Activated naive CD4-positive, alpha-beta T cell treated with anti-CD3 and anti-CD28 coated beads, Interleukin-2, amount 50 U/mL, for 72 hours (primary cell): Measurements from ENCODE around the gene ZNF581. TPM values are rescaled to one million over a fixed set of nuclear protein-coding genes. Genes with fewer than 3 reads are reported as not detected.

Experiments
- ATAC-seq, 2 donors: fragments of 150-1000 bp; cut with Tn5 transposase; 2 replicates each; pipeline ENCODE4 v1.10.0; 2021; ENCODE audit warnings: mild to moderate bottlenecking in 2 of 2, moderate library complexity in 2 of 2
- DNase-seq, 2 donors: peaks; one replicate each; pipeline ENCODE4 v3.0.0; 2021 to 2022; ENCODE audit warnings: low spot score in 2 of 2
- H3K27ac Mint-ChIP-seq, 2 donors: one replicate each; pipeline ENCODE4 v1.8.0; 2022; ENCODE audit warnings: mild to moderate bottlenecking in 2 of 2, mixed read lengths in 2 of 2
- H3K36me3 Mint-ChIP-seq, 2 donors: one replicate each; pipeline ENCODE4 v1.8.0; 2022; ENCODE audit warnings: mixed read lengths in 2 of 2
- H3K9me3 Mint-ChIP-seq, 2 donors: one replicate each; pipeline ENCODE4 v1.8.0; 2022; ENCODE audit warnings: mixed read lengths in 2 of 2
- total RNA-seq, 2 donors: library from RNA; stranded (reverse); gene quantifications; one replicate each; pipeline ENCODE4 v1.2.3, GENCODE V29; 2022

ZNF581 gene
- total RNA-seq, 2 donors from 2014 or later: 39.9 to 40.0 TPM

DNA sequence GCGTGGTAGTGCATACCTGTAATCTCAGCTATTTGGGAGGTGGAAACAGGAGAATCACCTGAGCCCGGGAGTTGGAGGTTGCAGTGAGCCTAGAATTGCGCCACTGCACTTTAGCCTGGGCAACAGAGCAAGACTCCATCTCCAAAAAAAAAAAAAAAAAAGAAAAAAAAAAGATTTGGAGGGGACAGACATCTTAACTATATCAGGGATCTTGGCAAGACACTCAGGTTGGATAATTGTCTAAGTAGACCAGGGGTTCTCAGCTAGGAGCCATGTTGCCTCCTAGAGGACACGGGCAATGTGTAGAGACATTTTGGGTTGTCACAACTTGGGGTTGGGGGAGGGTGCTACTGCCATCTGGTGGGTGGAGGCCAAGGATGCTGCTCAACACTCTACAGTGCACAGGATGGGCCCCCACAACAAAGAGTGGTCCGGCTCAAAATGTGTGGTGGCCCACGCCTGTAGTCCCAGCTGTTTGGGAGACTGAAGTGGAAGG lies 4.5 kb upstream of the ZNF581 start:
- DNase-seq (peak in 1 of 2 donors; percentile 67), ATAC-seq (no peak)
- Mint-ChIP-seq H3K36me3 (peaks cover 35 to 62% of the 10 kb centered on the region in 2 donors), H3K9me3 (peaks cover 4% of the 10 kb centered on the region in 2 donors), H3K27ac (peak overlapping the region in 1 of 2 donors; percentile 51)

DNA sequence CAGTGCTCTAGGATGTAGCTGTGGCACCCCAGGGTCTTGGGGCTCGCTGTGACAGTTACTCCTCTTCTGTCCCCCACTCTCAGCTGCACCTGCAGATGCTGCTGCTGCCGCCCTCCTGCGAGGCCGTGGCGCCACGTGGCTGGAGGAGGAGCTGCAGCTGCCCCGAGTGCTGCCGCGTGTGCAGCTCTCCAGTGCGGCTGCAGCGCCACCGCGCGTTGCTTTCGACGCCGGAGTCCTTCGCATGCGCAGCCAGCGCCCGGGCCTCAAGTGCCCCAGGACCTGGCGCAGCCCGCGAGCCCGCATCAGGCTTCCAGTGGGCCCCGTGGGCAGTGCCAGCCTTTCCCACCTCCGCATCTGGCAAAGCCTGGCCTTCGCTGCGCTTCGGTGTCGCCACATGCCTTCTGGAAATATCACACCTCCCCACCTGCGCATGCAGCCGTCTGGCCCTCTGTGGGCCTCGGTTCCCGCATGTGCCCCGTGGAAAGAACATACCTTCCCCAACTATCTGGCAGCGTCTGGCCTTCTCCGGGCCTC lies 3.3 kb upstream of the ZNF581 start:
- H3K27ac Mint-ChIP-seq: peak overlapping the region; percentile 86 to 96
- DNase-seq (peak in 1 of 2 donors; percentile 73), ATAC-seq (peak in 1 of 2 donors; percentile 34)
- peaks cover 37 to 66% of the 10 kb centered on the region in 2 donors for H3K36me3 Mint-ChIP-seq
- H3K9me3 Mint-ChIP-seq: peaks cover 4% of the 10 kb centered on the region in 2 donors

DNA sequence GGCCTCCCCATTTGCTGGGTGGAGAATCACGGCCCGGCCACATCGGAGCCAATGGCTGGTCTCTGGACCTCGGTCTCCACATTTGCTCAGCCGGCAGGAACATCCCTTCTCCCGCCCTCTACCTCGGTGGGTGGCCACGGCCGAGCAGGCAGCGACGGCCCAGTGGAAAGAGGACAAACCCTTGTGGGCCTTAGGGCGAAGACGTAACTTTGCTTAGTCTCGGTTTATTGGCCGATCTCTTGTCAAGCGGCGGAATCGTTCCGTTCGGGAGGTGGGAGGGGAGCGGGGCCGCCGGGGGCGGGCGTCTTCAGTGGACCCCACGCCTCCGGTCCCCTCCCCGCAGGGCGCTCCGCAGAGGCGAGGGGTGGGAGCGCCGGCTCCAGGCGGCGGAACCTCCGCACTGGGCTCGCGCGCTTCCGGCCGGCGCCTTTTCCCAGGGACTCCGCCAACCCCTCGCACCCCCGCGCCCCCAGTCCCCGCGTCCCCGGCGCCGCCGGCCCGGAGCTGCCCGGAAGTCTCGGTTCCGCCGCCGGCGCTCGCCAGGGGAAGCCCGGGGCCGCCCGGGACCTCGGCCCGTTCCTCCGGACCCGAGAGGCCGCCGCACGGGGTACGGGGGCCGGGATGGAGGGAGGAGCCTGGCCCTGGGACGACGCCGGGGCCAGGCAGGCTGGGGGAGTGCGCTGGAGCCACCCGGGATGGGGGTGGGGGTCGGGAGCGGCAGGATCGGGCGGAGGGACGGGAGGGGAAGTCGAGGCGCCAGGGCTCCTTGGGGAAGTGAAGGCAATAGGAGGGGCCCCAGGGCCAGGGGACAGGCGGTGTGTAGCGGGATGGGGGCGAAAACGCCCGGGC lies 2.6 kb upstream of the ZNF581 start, which contains the start of gene ZNF580:
ZNF580 (plus strand) TSS at position 426 of the 849 bp plus-strand sequence. CDS start 1,507 bp downstream, outside the sequence.
- peaks cover 36 to 66% of the 10 kb centered on the region in 2 donors for H3K36me3 Mint-ChIP-seq
- peaks cover 4% of the 10 kb centered on the region in 2 donors for H3K9me3 Mint-ChIP-seq
- H3K27ac Mint-ChIP-seq: peak within 1 kb of the TSS; percentile 88 to 96
- ATAC-seq (peak in 1 of 2 donors; percentile 47), DNase-seq (peak in 1 of 2 donors; percentile 72)

DNA sequence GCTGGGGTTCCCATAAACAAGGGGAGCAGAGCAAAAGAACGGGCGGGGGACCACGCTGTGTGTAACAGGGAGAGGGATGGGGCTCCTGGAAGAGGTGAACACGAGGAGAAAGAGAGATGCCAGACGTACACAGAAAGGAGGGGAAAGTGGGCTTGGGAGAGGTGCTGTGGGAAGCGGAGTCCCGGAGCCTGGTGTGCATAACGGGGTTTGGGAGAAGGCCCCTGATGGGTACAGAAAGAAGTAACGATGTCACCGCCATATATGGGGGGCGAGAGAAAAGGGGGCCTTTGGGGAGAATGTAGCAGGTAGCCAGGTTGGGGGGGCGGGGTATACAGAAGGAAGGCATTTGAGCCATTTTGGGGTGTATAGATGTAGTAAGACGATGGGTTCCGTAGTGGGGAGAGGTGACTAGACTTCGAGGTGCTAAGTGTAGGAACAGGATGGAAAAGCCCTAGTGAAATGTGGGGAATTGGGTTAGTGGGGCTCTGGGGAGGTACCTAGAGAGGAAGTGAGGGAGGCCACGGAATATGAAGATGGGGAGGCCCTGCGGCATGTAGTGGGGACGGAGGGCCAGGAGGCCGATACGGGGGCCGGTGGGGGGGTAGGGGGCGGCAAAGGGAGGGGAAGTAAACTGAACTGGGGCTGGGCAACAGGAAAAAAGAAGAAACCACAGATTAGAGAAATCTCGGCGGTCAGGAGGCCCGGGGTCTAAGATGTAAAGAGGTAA lies 1.9 kb upstream of the ZNF581 start:
- DNase-seq (peak in 1 of 2 donors; percentile 49), ATAC-seq (peak in 1 of 2 donors; percentile 9)
- H3K36me3 Mint-ChIP-seq: peaks cover 33 to 61% of the 10 kb centered on the region in 2 donors
- peak overlapping the region; percentile 88 to 96 for H3K27ac Mint-ChIP-seq
- H3K9me3 Mint-ChIP-seq: peaks cover 4% of the 10 kb centered on the region in 2 donors

- Mint-ChIP-seq H3K36me3 (peaks cover 33 to 67% of the 10 kb centered on the region in 2 donors), H3K9me3 (peaks cover 4% of the 10 kb centered on the region in 2 donors), H3K27ac (peak overlapping the region; percentile 96 to 100)
- ATAC-seq: peak; percentile 12 to 16
- DNase-seq: peak in 1 of 2 donors; percentile 73
Measured at GRCh38 chr19:55642153-55643002, 1.1 kb upstream of the ZNF581 start.

- H3K9me3 Mint-ChIP-seq: peaks cover 3 to 4% of the 10 kb centered on the region in 2 donors
- DNase-seq: no peak
- H3K27ac Mint-ChIP-seq: peak overlapping the region; percentile 95 to 96
- no peak for ATAC-seq
- H3K36me3 Mint-ChIP-seq: peaks cover 27 to 60% of the 10 kb centered on the region in 2 donors
Measured at GRCh38 chr19:55643887-55644176, 383 bp downstream of the ZNF581 start.

DNA sequence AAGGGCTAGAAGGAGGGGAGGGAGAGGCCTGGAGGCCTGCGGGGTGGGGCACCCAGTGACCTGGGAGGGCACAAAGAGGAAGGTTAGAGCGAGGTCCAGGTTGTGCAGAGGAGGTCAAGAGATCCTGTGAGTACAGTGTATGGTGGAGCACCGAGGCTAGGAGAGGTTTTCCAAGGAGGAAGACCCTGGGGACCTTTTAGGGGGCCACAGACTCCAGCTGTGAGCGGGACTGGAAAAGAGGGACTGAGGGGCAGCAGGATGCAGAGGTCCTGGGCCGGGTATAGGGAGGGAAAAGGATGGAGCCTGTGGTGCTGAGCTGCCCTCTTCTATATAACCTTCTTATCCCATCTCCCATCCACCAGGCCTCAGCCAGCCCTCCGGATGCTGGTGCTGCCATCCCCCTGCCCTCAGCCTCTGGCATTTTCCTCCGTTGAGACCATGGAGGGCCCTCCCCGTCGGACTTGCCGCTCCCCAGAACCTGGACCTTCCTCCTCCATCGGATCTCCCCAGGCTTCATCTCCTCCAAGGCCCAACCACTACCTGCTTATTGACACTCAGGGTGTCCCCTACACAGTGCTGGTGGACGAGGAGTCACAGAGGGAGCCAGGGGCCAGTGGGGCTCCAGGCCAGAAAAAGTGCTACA lies 863 bp downstream of the ZNF581 start:
- Mint-ChIP-seq H3K36me3 (peaks cover 27 to 56% of the 10 kb centered on the region in 2 donors), H3K27ac (peak overlapping the region; percentile 95 to 96), H3K9me3 (peaks cover 0 to 4% of the 10 kb centered on the region in 2 donors)
- DNase-seq (no peak), ATAC-seq (no peak)

GRCh38 chr19:55644842-55645511 lies 1.5 kb downstream of the ZNF581 start:
- H3K9me3 Mint-ChIP-seq: peaks cover 0 to 4% of the 10 kb centered on the region in 2 donors
- H3K36me3 Mint-ChIP-seq: peaks cover 26 to 52% of the 10 kb centered on the region in 2 donors
- DNase-seq: no peak
- peak overlapping the region; percentile 95 to 96 for H3K27ac Mint-ChIP-seq
- ATAC-seq: no peak

DNA sequence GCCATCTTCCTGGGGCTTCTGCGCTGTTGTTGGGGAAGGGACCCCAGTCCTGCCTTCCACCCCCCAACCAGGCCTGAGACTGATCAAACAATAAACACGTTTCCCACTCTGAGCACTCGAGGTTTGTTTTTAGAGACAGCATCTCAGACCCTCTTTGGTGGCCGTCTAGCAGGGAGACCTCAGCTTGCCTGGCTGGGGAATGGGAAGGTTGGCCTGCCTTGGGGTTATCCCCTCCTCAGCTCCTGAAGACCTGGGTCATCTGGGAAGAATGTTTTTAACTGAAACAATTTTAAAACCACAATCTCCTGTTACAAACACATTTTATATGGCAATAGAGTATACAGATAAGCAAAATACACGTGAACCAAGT lies 2.0 kb downstream of the ZNF581 start:
- DNase-seq (no peak), ATAC-seq (no peak)
- peaks cover 20 to 47% of the 10 kb centered on the region in 2 donors for H3K36me3 Mint-ChIP-seq
- H3K9me3 Mint-ChIP-seq: peaks cover 0 to under 1% of the 10 kb centered on the region in 2 donors
- H3K27ac Mint-ChIP-seq: peak overlapping the region; percentile 72 to 96

- no peak for ATAC-seq
- Mint-ChIP-seq H3K36me3 (peaks cover 19 to 44% of the 10 kb centered on the region in 2 donors), H3K27ac (peak overlapping the region in 1 of 2 donors; percentile 48), H3K9me3 (no peaks in the 10 kb centered on the region)
- DNase-seq: no peak
Measured at GRCh38 chr19:55646889-55647731, 3.7 kb downstream of the ZNF581 start.

- Mint-ChIP-seq H3K36me3 (peaks cover 17 to 42% of the 10 kb centered on the region in 2 donors), H3K27ac (peak within 1 kb of the TSS; percentile 59 to 93)
Measured at GRCh38 chr19:55647732-55648584, 4.5 kb downstream of the ZNF581 start, which contains the start of gene CCDC106. CCDC106 (plus strand) TSS chr19:55648212; CDS start chr19:55649047, 835 bp downstream.

DNA sequence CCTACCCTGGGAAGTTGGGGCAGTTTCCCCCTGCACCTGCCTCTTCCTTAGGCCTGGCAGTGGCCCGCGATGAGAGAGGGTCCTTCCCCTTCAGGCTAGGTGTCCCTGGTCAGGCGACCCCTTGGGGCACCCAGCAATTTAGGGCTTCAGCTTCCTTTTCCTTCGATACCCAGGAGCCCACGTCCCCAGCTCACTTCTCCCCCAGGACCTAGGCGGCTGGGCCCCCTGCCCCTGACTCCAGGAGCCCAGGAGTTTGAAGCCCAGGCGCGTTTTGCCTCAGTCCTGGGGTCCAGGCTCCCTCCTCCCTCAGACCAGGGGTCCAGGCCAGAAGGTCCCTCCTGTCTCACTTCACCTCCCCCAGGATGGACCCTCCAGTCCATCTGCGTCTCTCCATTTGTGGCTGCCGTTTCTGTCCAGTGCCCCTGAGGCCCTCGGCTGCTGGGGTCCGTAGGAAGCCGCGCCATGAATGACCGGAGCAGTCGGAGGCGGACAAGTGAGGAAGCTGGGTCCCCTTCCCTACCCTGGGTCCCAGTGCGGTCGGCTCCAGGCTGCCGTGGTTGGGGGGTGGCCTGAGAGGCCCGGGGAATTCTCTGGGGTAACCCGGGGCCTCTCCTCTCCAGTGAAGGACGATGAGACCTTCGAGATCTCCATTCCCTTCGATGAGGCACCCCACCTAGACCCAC lies 5.3 kb downstream of the ZNF581 start:
- DNase-seq: no peak
- no peak for ATAC-seq
- peak overlapping the region; percentile 59 to 92 for H3K27ac Mint-ChIP-seq
- H3K9me3 Mint-ChIP-seq: no peaks in the 10 kb centered on the region
- H3K36me3 Mint-ChIP-seq: peaks cover 13 to 35% of the 10 kb centered on the region in 2 donors

More at GRCh38 chr19:55647732-55648584, 4.5 kb downstream of the ZNF581 start, which contains the start of gene CCDC106:
- ATAC-seq (peak in 1 of 2 donors; percentile 19), DNase-seq (peak in 1 of 2 donors; percentile 58)
- H3K9me3 Mint-ChIP-seq: no peaks in the 10 kb centered on the region
